GM21360 (cell line): ENCODE measurements around the gene PROP1.
"Not testable (repeated sequence)": the region's sequence is repeated elsewhere in the genome, so short reads cannot be mapped to it uniquely, and the experiment has no call there.

Experiments used
- ATAC-seq: cut with Tn5 transposase; IDR thresholded peaks from one replicate; pipeline ENCODE4 v1.9.1; 2021; ENCODE audit warnings: mild to moderate bottlenecking, moderate library complexity; ENCODE audit not compliant: unreplicated experiment

PROP1 gene

DNA sequence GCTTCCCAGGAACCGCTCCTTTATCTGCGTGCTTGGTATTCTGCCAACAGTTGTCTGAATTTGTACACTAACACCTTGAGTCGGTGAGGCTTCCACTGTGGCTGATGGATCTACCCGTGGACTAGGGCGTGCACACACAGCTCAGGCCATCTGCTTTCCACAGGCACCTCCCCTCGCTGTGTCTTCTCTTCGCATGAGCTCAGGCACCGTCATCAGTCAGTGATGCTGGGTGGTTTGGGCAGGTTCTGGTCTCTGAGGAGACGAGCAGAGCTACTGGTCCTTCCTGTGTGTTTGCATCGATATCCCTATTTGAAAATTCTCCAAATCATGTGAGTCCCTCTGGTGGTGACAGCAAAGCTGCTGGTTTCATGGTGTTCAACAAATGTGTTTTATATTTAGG, 48.1 kb downstream of the PROP1 start:
- ATAC-seq, result not testable (repeated sequence)

DNA sequence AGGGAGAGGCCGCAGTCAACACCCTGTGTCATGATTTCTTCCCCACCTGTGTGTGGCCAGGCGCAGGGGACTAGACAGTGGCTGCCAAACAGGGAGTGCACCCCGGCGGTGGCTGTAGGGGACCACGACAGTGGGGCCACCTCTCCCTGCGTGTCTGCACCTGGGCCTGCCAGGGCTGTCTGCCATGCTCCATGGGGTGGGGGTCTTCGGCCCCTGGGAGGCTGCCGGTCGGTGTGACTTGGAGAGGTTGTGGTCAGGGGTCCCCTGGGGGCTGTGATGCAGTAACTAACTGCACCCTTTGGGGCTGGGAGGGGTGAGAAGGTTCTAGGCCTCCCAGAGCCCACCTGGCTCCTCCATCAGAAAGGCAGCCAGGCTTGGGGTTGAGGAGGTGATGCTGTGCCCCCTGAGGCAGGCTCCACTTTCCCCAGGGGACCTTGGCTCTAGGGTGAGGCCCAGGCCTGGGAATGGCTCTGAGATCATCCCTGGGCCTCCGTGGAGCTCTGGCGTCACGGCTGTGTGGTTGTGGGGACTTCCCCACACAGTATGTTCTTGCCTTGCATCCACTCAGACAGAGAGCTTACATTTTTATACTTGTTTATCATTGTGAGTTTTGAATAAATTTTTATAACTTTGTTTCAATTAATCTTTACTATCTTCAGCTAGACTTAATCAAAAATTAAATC, 50.3 kb downstream of the PROP1 start:
- peak; percentile 49 for ATAC-seq

DNA sequence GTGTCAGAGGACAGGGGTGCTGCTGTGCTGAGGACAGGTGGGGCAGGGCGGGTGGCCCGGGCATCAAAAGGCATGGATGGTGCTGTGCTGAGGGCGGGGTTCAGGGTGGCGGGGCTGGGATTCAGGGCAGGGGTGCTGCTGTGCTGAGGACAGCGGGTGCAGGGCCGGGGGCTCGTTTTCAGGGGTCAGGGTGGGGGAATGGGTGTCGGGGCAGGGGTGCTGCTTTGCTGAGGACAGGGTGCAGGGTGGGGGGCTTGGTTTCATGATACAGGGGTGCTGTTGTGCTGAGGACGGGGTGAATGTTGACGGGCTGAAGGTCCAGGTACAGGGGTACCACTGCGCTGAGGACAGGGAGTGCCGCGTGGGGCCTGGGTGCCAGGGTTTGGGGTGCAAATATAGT, 50.9 kb downstream of the PROP1 start:
- ATAC-seq, result not testable (repeated sequence)

DNA sequence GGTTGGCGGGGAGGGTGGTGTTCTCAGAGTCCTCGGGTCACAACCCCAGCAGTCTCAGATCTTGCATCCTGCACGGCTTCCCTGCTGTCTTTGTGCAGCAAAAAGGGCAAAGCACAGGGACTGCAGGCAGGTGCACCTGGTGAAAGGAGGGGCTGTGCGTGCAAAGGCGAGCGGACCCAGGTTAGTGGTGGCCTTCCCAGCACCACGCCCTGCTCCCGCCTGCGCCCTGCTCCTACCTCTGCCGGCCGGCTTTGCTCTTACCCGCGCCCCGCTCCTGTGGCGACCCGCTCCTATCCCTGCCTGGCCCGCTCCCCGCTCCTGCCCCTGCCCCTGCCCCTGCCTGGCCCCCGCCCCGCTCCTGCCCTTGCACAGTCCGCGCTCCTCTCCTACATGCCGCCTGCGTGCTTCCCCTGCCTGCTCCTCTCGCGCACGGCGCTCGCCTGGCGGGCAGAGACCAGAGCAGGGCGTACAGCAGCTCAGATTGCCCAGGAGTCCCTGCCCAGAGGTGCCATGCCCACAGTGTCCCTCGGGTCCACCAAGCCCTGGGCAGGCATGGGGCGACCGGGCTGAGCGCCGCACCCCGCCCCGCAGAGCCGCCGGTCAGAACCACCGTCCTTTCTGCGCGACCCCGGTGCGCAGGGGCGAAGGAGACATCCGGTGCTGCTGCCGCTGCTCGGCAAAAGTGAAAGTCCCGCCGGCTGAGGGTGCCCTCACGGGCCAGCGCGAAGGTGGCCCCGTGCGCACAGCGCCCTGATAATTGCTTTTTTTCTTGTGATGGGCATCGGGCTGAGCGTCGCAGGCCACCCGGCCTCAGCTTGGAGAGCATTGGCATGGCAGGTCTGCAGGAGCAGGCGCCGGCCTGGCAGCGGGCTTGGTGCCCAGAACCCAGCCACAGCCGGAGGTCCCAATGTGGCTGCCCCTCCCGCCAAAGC, 52.0 kb downstream of the PROP1 start:
- peak; percentile 30 for ATAC-seq

- not testable (repeated sequence) for ATAC-seq
These were observed 53.1 kb downstream of the PROP1 start for GRCh38 chr5:177942896-177943295.
